Measurements from ENCODE around the gene OTUD5. TPM values are rescaled to one million over a fixed set of nuclear protein-coding genes. Genes with fewer than 3 reads are reported as not detected.
A peak's percentile ranks its signal among the peaks of the same experiment; 100 is the strongest.

Gene OTUD5
- total and polyA plus RNA-seq, 2 experiments from 2014 or later, result 27.0 to 43.4 TPM

- Histone ChIP-seq H3K9me3 (ENCODE audit: low read depth) (no peaks in the 10 kb centered on the region), H2AFZ (no peak overlapping the region), H3K4me2 (ENCODE audit: unreplicated experiment) (peak overlapping the region; percentile 76), H3K27ac (peak overlapping the region; percentile 38), H4K20me1 (ENCODE audit: insufficient read depth) (no peaks in the 10 kb centered on the region), H3K9ac (peak overlapping the region; percentile 78; the same call in 1 of the 2 replicates), H3K9me2 (ENCODE audit: insufficient read depth) (no peaks in the 10 kb centered on the region), H3F3A (ENCODE audit: insufficient read depth) (peaks cover 27% of the 10 kb centered on the region), H3K4me3 (peak overlapping the region; percentile 79), H3K4me1 (ENCODE audit: insufficient read depth) (peaks cover 12% of the 10 kb centered on the region; the same call in 1 of the 2 replicates), H3K27me3 (replicated peaks; ENCODE audit: insufficient read depth) (no peaks in the 10 kb centered on the region), H3K36me3 (ENCODE audit: low read depth) (no peaks in the 10 kb centered on the region), H3K79me2 (ENCODE audit: insufficient read depth) (no peaks in the 10 kb centered on the region)
- WGBS, 2 experiments (ENCODE audit: low coverage in 1 of 2, low lambda C conversion rate in 2 of 2, missing lambda C conversion rate in 2 of 2), result 7 to 8% methylated on average over 10 to 15 of the region's 15 CpGs
- in situ Hi-C loops (cut with MboI), result loop anchor here (25.0 kb wide), 1 partner anchor 257 kb away; no protein-coding TSS in a partner anchor
- no peak for TF ChIP-seq EZH2 (IDR thresholded peaks at IDR 0.05; ENCODE audit: insufficient read depth, poor library complexity, severe bottlenecking)
- TF ChIP-seq EZH2phosphoT487 (IDR thresholded peaks at IDR 0.05; ENCODE audit: insufficient read depth, low read depth), result no peak
- peak; percentile 40 for DNase-seq
Observed at GRCh38 chrX:48919360-48919841, 38.0 kb downstream of the OTUD5 start.

GRCh38 chrX:48918643-48919340 is 38.6 kb downstream of the OTUD5 start, which contains the start of gene PIM2:
Gene PIM2, minus strand, starts transcription at chrX:48919024. Its CDS starts 190 bp downstream, at chrX:48918834.
- DNase-seq, result peak; percentile 82
- peak within 1 kb of the TSS; percentile 48; the same call in 1 of the 2 replicates for H2AFZ ChIP-seq

GRCh38 chrX:48918301-48918642 is 39.1 kb downstream of the OTUD5 start:
- WGBS, 2 experiments (ENCODE audit: low coverage in 1 of 2, low lambda C conversion rate in 2 of 2, missing lambda C conversion rate in 2 of 2), result 0 to 11% methylated on average over 2 to 21 of the region's 23 CpGs
- H3K4me1 ChIP-seq (ENCODE audit: insufficient read depth), result peaks cover 12% of the 10 kb centered on the region; the same call in 1 of the 2 replicates

More at GRCh38 chrX:48918643-48919340, 38.6 kb downstream of the OTUD5 start, which contains the start of gene PIM2:
- Histone ChIP-seq H3K9me3 (ENCODE audit: low read depth) (no peaks in the 10 kb centered on the region), H3K79me2 (ENCODE audit: insufficient read depth) (no peaks in the 10 kb centered on the region), H4K20me1 (ENCODE audit: insufficient read depth) (no peaks in the 10 kb centered on the region), H3K4me3 (peak within 1 kb of the TSS; percentile 79), H3K9me2 (ENCODE audit: insufficient read depth) (no peaks in the 10 kb centered on the region), H3K4me2 (ENCODE audit: unreplicated experiment) (peak within 1 kb of the TSS; percentile 76), H3K4me1 (ENCODE audit: insufficient read depth) (peaks cover 12% of the 10 kb centered on the region; the same call in 1 of the 2 replicates), H3K9ac (peak within 1 kb of the TSS; percentile 78), H3K27me3 (replicated peaks; ENCODE audit: insufficient read depth) (no peaks in the 10 kb centered on the region), H3F3A (ENCODE audit: insufficient read depth) (peaks cover 27% of the 10 kb centered on the region), H3K27ac (peak within 1 kb of the TSS; percentile 46), H3K36me3 (ENCODE audit: low read depth) (no peaks in the 10 kb centered on the region)
- no peak for TF ChIP-seq EZH2phosphoT487 (IDR thresholded peaks at IDR 0.05; ENCODE audit: insufficient read depth, low read depth)
- no peak for TF ChIP-seq EZH2 (IDR thresholded peaks at IDR 0.05; ENCODE audit: insufficient read depth, poor library complexity, severe bottlenecking)
- 1 to 7% methylated on average over 10 to 22 of the region's 55 CpGs for WGBS, 2 experiments (ENCODE audit: low coverage in 1 of 2, low lambda C conversion rate in 2 of 2, missing lambda C conversion rate in 2 of 2)
- in situ Hi-C loops (cut with MboI), result loop anchor here (25.0 kb wide), 1 partner anchor 256 kb away; no protein-coding TSS in a partner anchor

GRCh38 chrX:48917139-48918001 is 40.0 kb downstream of the OTUD5 start:
- Histone ChIP-seq H3K9me3 (ENCODE audit: low read depth) (no peaks in the 10 kb centered on the region), H3K4me2 (ENCODE audit: unreplicated experiment) (no peak overlapping the region), H2AFZ (no peak overlapping the region), H4K20me1 (ENCODE audit: insufficient read depth) (no peaks in the 10 kb centered on the region), H3K9ac (no peak overlapping the region), H3K27me3 (replicated peaks; ENCODE audit: insufficient read depth) (no peaks in the 10 kb centered on the region), H3K4me3 (no peak overlapping the region), H3K4me1 (ENCODE audit: insufficient read depth) (peaks cover 12% of the 10 kb centered on the region; the same call in 1 of the 2 replicates), H3K36me3 (ENCODE audit: low read depth) (no peaks in the 10 kb centered on the region), H3F3A (ENCODE audit: insufficient read depth) (peaks cover 27% of the 10 kb centered on the region), H3K9me2 (ENCODE audit: insufficient read depth) (no peaks in the 10 kb centered on the region), H3K79me2 (ENCODE audit: insufficient read depth) (no peaks in the 10 kb centered on the region), H3K27ac (peak overlapping the region; percentile 46)
- DNase-seq, result peak; percentile 88
- 15 to 24% methylated on average over 20 to 24 of the region's 27 CpGs for WGBS, 2 experiments (ENCODE audit: low coverage in 1 of 2, low lambda C conversion rate in 2 of 2, missing lambda C conversion rate in 2 of 2)
- no peak for TF ChIP-seq EZH2 (IDR thresholded peaks at IDR 0.05; ENCODE audit: insufficient read depth, poor library complexity, severe bottlenecking)
- TF ChIP-seq EZH2phosphoT487 (IDR thresholded peaks at IDR 0.05; ENCODE audit: insufficient read depth, low read depth), result no peak
- in situ Hi-C loops (cut with MboI), result loop anchor here (25.0 kb wide), 1 partner anchor 255 kb away; no protein-coding TSS in a partner anchor

More at GRCh38 chrX:48918301-48918642, 39.1 kb downstream of the OTUD5 start:
- H3K9me3 ChIP-seq (ENCODE audit: low read depth), result no peaks in the 10 kb centered on the region
- H4K20me1 ChIP-seq (ENCODE audit: insufficient read depth), result no peaks in the 10 kb centered on the region
- peak overlapping the region; percentile 79 for H3K4me3 ChIP-seq
- peaks cover 27% of the 10 kb centered on the region for H3F3A ChIP-seq (ENCODE audit: insufficient read depth)
- no peak for DNase-seq
- TF ChIP-seq EZH2phosphoT487 (IDR thresholded peaks at IDR 0.05; ENCODE audit: insufficient read depth, low read depth) (no peak), EZH2 (IDR thresholded peaks at IDR 0.05; ENCODE audit: insufficient read depth, poor library complexity, severe bottlenecking) (no peak)
- H3K79me2 ChIP-seq (ENCODE audit: insufficient read depth), result no peaks in the 10 kb centered on the region
- no peaks in the 10 kb centered on the region for H3K9me2 ChIP-seq (ENCODE audit: insufficient read depth)
- peak overlapping the region; percentile 76 for H3K4me2 ChIP-seq (ENCODE audit: unreplicated experiment)
- in situ Hi-C loops (cut with MboI), result loop anchor here (25.0 kb wide), 1 partner anchor 256 kb away; no protein-coding TSS in a partner anchor
- no peak overlapping the region for H3K27ac ChIP-seq
- H3K9ac ChIP-seq, result peak overlapping the region; percentile 78
- H3K36me3 ChIP-seq (ENCODE audit: low read depth), result no peaks in the 10 kb centered on the region
- H3K27me3 ChIP-seq (replicated peaks; ENCODE audit: insufficient read depth), result no peaks in the 10 kb centered on the region
- no peak overlapping the region for H2AFZ ChIP-seq

Data from GM23248 (cell line).